Measurements from ENCODE around the gene CAPN11.
"Not testable (repeated sequence)": the region's sequence is repeated elsewhere in the genome, so short reads cannot be mapped to it uniquely, and the experiment has no call there.

CAPN11 gene

GRCh38 chr6:44132476-44132875 is 26.1 kb upstream of the CAPN11 start:
- DNase-seq = no peak

DNA sequence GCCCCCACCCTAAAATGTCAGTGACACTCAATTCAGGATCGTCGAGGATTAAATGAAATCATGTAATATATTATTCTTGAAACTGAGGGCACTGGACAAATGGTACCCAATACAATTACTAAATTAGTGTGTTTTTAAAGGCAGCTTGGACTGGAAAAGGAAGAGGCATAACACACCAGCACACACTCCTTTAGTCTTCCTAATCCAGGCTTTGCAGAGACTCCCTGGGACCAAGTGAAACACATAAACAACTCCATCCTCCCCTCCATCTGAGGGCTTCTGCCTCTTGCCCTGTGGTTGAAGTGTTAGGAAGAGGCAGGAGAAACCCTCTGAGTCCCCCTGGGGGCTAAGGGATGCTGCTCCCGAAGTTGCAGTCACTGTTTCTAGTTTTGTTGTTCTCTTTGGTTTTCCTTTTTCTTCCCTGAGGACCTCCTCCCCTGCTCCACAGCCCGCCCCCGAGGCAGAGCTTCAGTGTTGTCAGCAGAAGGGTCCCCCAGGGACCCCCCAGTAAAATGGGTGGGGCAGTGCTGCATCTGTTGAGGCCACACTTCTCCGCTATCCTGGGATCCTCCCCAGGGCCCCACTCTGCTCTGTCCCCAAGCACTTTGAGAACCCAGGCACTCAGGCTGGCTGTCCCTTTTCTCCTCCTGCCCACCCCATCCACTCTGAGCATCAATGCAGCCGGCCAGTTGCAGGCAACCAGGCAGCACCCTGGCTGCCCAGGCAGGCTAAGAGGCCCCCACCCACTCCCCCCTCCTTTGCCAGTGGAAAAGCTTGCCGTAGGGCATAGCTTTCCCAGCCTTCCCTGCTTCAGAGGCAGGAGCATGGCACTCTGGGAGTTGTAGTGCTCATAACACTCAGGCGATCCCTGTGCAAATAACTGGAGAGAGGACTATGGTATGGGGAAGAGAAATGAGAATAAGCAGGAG is 25.4 kb upstream of the CAPN11 start:
- DNase-seq = no peak

DNA sequence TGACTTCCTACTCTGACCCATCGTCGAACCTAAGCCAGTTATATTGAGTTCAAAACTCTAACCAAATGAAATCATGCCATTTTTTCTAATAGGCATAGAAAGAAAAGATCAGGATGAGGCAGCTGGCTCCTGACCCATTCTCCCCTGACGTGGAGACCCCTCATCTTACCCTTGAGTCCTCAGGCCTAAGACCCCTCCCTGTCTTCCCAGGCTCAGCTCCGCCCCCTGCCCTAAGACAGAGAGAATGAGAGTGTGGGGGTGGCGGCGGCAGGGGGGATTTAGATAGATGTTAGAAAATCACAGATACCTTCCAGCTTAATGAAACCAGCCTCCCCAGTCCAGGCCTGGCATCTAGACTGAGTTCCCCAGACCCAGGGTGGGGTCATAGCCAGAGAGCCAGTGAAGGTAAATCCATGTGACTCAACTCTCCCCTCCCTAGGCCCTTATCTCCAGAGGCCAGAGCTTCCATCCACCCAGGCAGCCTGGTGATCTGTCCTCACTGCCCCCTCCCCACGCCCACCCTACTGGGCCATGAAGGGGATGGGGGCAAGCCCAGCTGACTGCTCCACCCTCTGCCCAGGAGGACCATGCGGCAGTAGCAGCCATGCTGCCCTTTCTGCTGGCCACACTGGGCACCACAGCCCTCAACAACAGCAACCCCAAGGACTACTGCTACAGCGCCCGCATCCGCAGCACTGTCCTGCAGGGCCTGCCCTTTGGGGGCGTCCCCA is 24.5 kb upstream of the CAPN11 start:
- no peak for DNase-seq

DNA sequence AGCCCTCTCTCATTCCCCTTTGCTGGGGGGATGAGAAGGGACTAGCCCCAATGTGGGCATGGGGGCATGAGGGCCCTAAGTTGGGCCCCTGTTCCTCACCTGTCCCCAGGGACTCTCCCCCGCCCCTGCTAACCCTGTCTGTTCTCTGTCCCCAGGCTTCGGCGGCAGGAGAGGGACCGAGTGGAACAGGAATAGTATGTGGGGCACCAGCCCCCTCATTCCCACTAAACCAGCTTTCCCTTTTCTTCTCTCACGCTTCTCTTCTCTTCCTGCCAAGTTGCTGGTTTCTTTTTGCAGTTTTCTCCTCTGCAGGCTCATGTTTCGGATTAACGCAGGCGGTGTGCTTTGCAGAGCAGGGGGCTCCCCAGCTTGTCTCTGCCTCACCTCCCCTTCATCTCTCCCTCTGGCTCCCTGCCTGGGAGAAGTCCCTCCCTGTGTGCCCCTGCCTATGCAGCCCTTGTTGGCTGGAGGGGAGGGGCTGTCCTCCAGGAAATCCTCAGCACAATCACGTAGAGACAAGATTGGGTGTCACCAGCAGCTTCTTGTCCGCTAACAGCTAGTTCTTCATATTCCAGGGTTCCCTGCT is 23.4 kb upstream of the CAPN11 start:
- DNase-seq = no peak

DNA sequence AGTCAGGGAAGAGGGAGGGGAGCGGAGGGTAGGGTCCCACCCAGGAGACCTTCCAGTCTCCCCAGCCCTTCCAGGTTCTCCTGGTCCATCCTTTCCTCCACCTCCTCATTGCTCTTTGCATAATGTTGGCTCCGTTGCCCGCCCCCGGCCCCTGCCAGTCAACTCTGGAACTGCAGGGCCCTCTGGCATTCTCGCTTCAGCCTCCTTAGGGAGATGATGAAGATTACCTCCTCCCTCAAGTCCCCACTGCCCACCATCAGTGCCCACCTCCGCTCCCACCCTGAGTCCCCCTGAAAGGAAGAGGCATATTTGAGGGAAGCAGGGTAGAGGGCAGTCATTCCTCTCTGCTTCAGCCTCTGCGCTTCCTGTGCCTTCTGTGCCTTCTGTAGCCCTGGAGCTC is 22.7 kb upstream of the CAPN11 start:
- DNase-seq = no peak

- DNase-seq = no peak
Observed at GRCh38 chr6:44138717-44139350, 19.8 kb upstream of the CAPN11 start.

DNA sequence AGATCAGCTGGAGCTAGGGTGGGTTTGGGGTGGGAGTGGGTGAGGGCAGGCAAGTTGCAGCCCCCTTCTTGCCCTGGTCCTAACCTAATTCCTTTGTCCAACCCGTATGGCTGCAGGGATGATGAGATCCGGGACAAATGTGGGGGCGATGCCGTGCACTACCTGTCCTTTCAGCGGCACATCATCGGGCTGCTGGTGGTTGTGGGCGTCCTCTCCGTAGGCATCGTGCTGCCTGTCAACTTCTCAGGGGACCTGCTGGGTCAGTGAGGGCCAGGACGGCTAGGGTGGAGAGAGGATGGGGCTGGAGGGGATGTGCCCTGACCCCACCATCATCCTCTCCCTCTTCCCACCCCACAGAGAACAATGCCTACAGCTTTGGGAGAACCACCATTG is 19.3 kb upstream of the CAPN11 start:
- DNase-seq = no peak

DNA sequence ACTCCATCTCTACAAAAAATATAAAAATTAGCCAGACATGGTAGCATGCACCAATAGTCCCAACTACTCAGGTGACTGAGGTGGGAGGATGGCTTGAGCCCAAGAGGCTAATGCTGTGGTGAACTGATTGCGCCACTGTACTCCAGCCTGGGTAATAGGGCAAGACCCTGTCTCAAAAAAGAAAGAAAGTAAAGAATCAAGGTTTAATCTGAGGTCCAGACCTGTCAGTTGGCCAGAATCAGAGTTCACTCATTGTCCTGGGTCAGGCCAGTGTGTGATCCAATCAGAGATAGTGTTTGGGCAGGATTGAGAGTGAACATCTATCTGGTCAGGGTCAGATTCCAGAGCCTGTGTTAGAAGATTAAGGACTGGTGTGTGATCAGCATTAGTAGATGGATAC is 15.8 kb upstream of the CAPN11 start:
- no peak for DNase-seq

DNA sequence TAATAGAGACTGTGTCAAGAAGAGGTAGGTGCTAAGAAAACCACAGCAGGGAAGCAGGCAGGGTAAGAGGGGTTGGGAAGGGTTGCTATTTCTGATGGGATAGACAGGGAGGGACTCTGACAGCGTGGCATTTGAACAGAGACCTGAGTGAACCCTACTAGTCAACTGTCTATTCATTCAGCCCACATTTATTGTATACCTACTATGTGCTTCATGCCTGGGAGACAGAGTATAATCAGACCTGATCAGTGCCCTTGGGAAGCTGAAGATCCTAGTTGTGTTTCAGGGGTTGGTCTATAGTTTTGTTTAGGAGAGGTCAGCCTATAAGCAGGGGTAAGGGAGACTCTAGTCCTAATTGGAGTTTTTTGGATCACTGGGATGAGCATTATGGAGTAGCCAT is 14.9 kb upstream of the CAPN11 start:
- no peak for DNase-seq

GRCh38 chr6:44144536-44144935 is 14.1 kb upstream of the CAPN11 start:
- DNase-seq = not testable (repeated sequence)

GRCh38 chr6:44145839-44146238 is 12.8 kb upstream of the CAPN11 start:
- no peak for DNase-seq

GRCh38 chr6:44146685-44147084 is 11.9 kb upstream of the CAPN11 start:
- no peak for DNase-seq

DNA sequence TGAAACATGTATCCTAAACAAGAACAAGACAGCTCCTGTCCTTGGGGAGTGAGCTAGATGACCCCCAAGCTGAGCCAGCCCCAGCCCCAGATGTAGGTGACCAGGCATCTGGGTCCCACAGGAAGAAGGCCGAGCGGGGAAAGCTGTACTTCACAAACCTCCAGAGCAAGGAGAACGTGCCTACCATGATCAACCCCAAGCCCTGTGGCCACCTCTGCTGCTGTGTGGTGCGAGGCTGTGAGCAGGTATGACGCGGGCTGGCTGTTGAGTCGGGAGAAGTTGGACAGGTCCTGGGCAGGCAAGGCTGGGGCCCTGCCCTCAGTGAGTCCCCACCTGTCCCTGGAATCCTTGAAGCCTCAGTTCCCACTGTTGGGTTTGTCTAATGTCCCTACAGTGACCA is 11.4 kb upstream of the CAPN11 start:
- DNase-seq = no peak

- DNase-seq = no peak
Observed at GRCh38 chr6:44148306-44148705, 10.3 kb upstream of the CAPN11 start.

GRCh38 chr6:44149369-44150012 is 9.1 kb upstream of the CAPN11 start:
- DNase-seq = no peak

GRCh38 chr6:44150317-44150917 is 8.2 kb upstream of the CAPN11 start:
- DNase-seq = no peak

DNA sequence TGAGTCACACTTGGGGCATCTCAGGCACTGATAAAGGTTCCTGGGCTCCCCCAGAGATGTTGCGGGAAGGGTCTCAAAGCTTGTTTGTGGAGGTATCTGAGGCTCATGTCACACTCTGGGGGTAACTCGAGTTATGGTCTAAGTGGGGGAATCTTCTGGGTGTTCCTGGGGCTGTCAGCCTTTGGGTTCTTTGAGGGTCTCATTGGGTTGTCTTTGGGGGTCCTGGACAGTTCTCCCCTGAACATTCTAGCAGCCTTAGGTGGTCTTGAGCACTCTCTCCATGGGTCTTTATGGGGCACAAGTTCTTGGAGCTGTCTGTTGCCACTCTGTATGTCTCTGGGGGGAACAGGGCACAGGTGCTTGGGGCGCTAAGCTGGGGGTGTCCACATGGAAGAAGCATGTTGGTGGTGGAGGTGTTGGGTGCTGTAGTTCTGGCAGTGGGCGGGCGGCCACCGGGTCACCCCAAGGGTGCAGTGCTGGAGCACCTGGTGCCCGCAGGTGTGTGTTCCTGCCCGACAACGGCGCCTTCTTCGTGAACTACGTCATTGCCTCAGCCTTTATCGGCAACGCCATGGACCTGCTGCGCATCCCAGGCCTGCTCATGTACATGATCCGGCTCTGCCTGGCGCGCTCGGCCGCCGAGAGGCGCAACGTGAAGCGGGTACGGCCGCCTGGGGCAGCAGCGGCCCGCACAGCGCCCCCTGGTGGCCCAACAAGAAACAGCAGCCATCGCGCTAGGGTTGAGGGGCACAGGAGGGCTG is 7.1 kb upstream of the CAPN11 start:
- DNase-seq = peak; percentile 71 to 77

DNA sequence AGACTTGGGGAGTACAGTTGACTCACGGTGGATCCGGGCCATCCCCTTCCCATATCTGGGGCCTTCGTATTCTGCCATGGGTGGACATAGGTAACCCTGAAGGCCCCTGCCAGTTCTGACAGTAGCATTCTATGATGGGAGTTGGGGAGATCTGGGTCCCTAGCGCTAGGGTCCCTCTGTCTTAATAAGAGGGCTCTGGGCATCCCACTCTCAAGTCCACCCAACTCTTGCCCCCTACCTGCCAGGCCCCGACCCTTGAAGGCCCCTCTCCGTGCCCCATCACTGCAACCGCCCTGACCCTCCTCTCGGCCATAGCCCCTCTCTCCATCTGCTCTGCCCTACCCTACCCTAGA is 6.5 kb upstream of the CAPN11 start:
- DNase-seq = no peak

DNA sequence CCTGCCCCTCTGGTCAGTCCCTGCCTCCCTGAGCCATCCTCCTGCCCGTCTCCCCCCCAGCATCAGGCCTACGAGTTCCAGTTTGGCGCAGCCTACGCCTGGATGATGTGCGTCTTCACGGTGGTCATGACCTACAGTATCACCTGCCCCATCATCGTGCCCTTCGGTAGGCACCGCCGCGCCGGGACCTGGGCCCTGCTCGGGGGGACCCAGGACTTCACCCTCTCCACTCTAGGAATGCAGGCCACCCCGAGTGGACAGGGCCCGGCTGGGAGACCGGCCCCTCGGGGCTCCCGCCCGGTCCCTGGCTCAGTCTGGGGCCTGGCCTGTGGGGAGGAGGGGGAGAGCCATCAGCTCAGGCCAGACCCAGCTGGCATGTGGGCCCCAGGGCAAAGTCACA is 6.1 kb upstream of the CAPN11 start:
- no peak for DNase-seq

GRCh38 chr6:44154067-44154466 is 4.6 kb upstream of the CAPN11 start:
- DNase-seq = no peak

- no peak for DNase-seq
Observed at GRCh38 chr6:44156494-44157151, 2.0 kb upstream of the CAPN11 start.

All from activated CD4-positive, alpha-beta T cell treated with anti-CD3 and anti-CD28 coated beads for 4 hours (primary cell).